ENCODE data around the gene MED31.

MED31 gene

GRCh38 chr17:6690641-6691040 is 39.2 kb upstream of the MED31 start:
- H4K20me1 ChIP-seq: no peaks in the 10 kb centered on the region; a peak in 1 of 22 replicates
- no peaks in the 10 kb centered on the region for H3K36me3 ChIP-seq
- no peak for TF ChIP-seq Cebpa-rat (IDR thresholded peaks at IDR 0.05)
- no peaks in the 10 kb centered on the region for H3K4me1 ChIP-seq
- peaks cover 0 to 3% (median 0%) of the 10 kb centered on the region in 11 experiments; a peak in 2 of 22 replicates for H3K27me3 ChIP-seq
- H3K9ac ChIP-seq: no peak overlapping the region
- H3K9me3 ChIP-seq (replicated peaks in 1 of 11): no peaks in the 10 kb centered on the region
- no peak overlapping the region for H3K27ac ChIP-seq
- H3K4me3 ChIP-seq: no peak overlapping the region
- no peak overlapping the region for H3K4me2 ChIP-seq

GRCh38 chr17:6688944-6689343 is 37.5 kb upstream of the MED31 start:
- no peaks in the 10 kb centered on the region; a peak in 1 of 22 replicates for H4K20me1 ChIP-seq
- H3K27ac ChIP-seq: no peak overlapping the region
- no peaks in the 10 kb centered on the region for H3K36me3 ChIP-seq
- H3K4me3 ChIP-seq: no peak overlapping the region
- H3K9me3 ChIP-seq (replicated peaks in 1 of 11): no peaks in the 10 kb centered on the region
- no peak overlapping the region for H3K4me2 ChIP-seq
- no peak for TF ChIP-seq Cebpa-rat (IDR thresholded peaks at IDR 0.05)
- H3K9ac ChIP-seq: no peak overlapping the region
- H3K27me3 ChIP-seq: peaks cover 0 to 5% (median 0%) of the 10 kb centered on the region in 11 experiments; a peak in 2 of 22 replicates
- H3K4me1 ChIP-seq: no peaks in the 10 kb centered on the region

DNA sequence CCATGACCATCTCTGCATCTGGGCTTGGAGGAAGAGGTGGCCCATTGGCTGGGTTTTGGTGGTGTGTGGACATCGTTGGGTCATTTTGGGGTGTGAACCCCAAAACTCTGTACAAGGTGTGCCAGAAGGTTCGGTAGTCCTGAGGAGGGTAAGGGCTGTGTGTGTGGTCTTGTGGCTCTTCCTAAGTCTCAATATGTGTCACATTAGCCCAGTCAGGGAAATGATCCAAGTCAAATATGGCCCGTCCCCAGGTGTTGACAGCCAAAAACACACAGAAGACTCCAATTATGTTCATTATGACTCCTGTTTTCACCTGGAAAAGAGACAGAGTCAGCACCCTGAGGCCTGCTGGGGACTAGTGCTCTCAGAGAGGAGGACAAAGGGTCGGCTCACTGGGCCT is 34.6 kb upstream of the MED31 start:
- Histone ChIP-seq H3K27ac (no peak overlapping the region), H3K4me2 (no peak overlapping the region), H3K36me3 (no peaks in the 10 kb centered on the region), H3K4me3 (no peak overlapping the region), H3K27me3 (peaks cover 0 to 19% (median 0%) of the 10 kb centered on the region in 11 experiments; a peak in 9 of 22 replicates), H3K9ac (no peak overlapping the region), H3K9me3 (replicated peaks in 1 of 11) (0 out of 22 replicates have a peak, but pooled peaks cover 0 to 9% (median 0%) of the 10 kb centered on the region in 11 experiments), H3K4me1 (peaks cover 0 to 8% (median 0%) of the 10 kb centered on the region in 10 experiments; a peak in 8 of 20 replicates), H4K20me1 (no peaks in the 10 kb centered on the region; a peak in 1 of 22 replicates)
- TF ChIP-seq Cebpa-rat (IDR thresholded peaks at IDR 0.05): no peak

DNA sequence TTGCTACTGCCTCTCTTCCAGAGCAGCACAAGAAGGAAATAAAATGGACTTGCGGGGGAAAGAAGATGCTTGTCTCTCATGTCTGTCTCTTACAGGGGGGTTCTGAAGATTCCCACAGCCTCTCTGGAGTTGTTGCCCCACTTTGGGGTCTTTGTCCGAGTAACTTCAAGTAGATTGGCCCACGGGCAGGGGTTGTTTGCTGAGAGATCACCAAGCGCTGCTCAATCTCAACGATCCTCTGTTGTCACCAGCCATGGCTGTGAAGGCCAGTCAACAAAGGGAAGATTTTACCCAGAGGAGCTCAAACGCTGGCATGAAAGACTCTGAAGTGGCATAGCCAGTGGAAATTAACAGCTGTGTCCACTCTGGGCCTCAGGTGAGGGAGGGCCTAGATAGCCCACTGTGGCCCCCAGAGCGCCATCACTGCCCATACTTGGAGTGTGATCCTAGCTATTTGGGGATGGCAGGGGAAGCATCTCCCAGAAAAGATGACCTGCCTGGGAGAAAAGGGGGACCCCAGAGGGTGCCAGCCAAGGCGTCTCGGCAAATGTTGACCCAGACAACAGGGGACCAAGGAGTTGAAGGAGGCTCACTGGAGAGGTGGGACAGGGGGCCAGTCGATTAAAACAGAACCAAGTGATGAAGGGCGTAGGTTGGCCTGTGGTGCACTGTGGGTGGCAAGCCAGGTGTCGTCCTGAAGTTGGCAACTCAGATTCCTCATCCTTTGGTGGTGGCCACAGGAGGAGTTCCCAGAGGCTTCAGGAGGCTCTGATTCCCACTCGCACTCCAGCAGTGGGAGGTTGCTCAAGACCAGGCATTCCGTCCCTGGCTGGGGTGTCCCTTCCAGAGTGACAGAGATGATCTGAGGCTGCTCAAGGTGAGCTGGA is 33.7 kb upstream of the MED31 start:
- no peak overlapping the region for H3K27ac ChIP-seq
- peaks cover 0 to 28% (median 4%) of the 10 kb centered on the region in 11 experiments; a peak in 11 of 22 replicates for H3K27me3 ChIP-seq
- H3K36me3 ChIP-seq: no peaks in the 10 kb centered on the region
- no peak overlapping the region for H3K9ac ChIP-seq
- TF ChIP-seq Cebpa-rat (IDR thresholded peaks at IDR 0.05): no peak
- no peak overlapping the region for H3K4me2 ChIP-seq
- peaks cover 0 to 17% (median 6%) of the 10 kb centered on the region in 10 experiments; a peak in 14 of 20 replicates for H3K4me1 ChIP-seq
- H4K20me1 ChIP-seq: no peaks in the 10 kb centered on the region; a peak in 1 of 22 replicates
- 0 out of 22 replicates have a peak, but pooled peaks cover 0 to 9% (median 0%) of the 10 kb centered on the region in 11 experiments for H3K9me3 ChIP-seq (replicated peaks in 1 of 11)
- no peak overlapping the region for H3K4me3 ChIP-seq

GRCh38 chr17:6684460-6684783 is 33.0 kb upstream of the MED31 start:
- Histone ChIP-seq H3K4me2 (no peak overlapping the region), H3K4me3 (no peak overlapping the region), H3K4me1 (peaks cover 0 to 24% (median 11%) of the 10 kb centered on the region in 10 experiments; a peak in 14 of 20 replicates), H3K27ac (no peak overlapping the region), H3K36me3 (no peaks in the 10 kb centered on the region), H3K9me3 (replicated peaks in 1 of 11) (0 out of 22 replicates have a peak, but pooled peaks cover 0 to 9% (median 0%) of the 10 kb centered on the region in 11 experiments), H3K27me3 (peaks cover 1 to 35% (median 11%) of the 10 kb centered on the region in 11 experiments; a peak in 20 of 22 replicates), H3K9ac (no peak overlapping the region), H4K20me1 (no peaks in the 10 kb centered on the region; a peak in 1 of 22 replicates)
- no peak for TF ChIP-seq Cebpa-rat (IDR thresholded peaks at IDR 0.05)

GRCh38 chr17:6683730-6684459 is 32.5 kb upstream of the MED31 start:
- H3K27me3 ChIP-seq: peaks cover 6 to 41% (median 17%) of the 10 kb centered on the region in 11 experiments
- H3K4me2 ChIP-seq: no peak overlapping the region
- H3K36me3 ChIP-seq: no peaks in the 10 kb centered on the region
- no peaks in the 10 kb centered on the region; a peak in 2 of 22 replicates for H4K20me1 ChIP-seq
- no peak overlapping the region for H3K4me3 ChIP-seq
- peaks cover 0 to 29% (median 13%) of the 10 kb centered on the region in 10 experiments; a peak in 14 of 20 replicates for H3K4me1 ChIP-seq
- no peak for TF ChIP-seq Cebpa-rat (IDR thresholded peaks at IDR 0.05)
- no peak overlapping the region for H3K27ac ChIP-seq
- no peak overlapping the region for H3K9ac ChIP-seq
- H3K9me3 ChIP-seq (replicated peaks in 1 of 11): 0 out of 22 replicates have a peak, but pooled peaks cover 0 to 9% (median 0%) of the 10 kb centered on the region in 11 experiments

GRCh38 chr17:6683081-6683684 is 31.8 kb upstream of the MED31 start:
- Histone ChIP-seq H3K4me1 (peaks cover 0 to 32% (median 17%) of the 10 kb centered on the region in 10 experiments; a peak in 14 of 20 replicates), H4K20me1 (peaks cover 0 to 7% (median 2%) of the 10 kb centered on the region in 11 experiments; a peak in 9 of 22 replicates)

GRCh38 chr17:6682339-6682738 is 30.9 kb upstream of the MED31 start:
- Histone ChIP-seq H3K4me1 (peaks cover 7 to 40% (median 25%) of the 10 kb centered on the region in 10 experiments), H3K4me2 (no peak overlapping the region), H3K9ac (no peak overlapping the region), H3K36me3 (no peaks in the 10 kb centered on the region), H3K9me3 (replicated peaks in 1 of 11) (0 out of 22 replicates have a peak, but pooled peaks cover 0 to 9% (median 0%) of the 10 kb centered on the region in 11 experiments), H3K27ac (no peak overlapping the region), H4K20me1 (peaks cover 0 to 15% (median 10%) of the 10 kb centered on the region in 11 experiments; a peak in 17 of 22 replicates), H3K27me3 (peaks cover 22 to 56% (median 32%) of the 10 kb centered on the region in 11 experiments), H3K4me3 (no peak overlapping the region)
- TF ChIP-seq Cebpa-rat (IDR thresholded peaks at IDR 0.05): no peak

More at GRCh38 chr17:6683081-6683684, 31.8 kb upstream of the MED31 start:
- H3K4me2 ChIP-seq: no peak overlapping the region
- H3K27ac ChIP-seq: no peak overlapping the region
- no peak for TF ChIP-seq Cebpa-rat (IDR thresholded peaks at IDR 0.05)
- 0 out of 22 replicates have a peak, but pooled peaks cover 0 to 9% (median 0%) of the 10 kb centered on the region in 11 experiments for H3K9me3 ChIP-seq (replicated peaks in 1 of 11)
- no peak overlapping the region for H3K9ac ChIP-seq
- H3K36me3 ChIP-seq: no peaks in the 10 kb centered on the region
- peaks cover 13 to 48% (median 24%) of the 10 kb centered on the region in 11 experiments for H3K27me3 ChIP-seq
- no peak overlapping the region for H3K4me3 ChIP-seq

Data from BLaER1 treated with 17β-estradiol and CSF1 and Interleukin-3, amounts not matched to agents 10 nM and 100 nM (cell line).